Adrenal gland (tissue), 12 donors: ENCODE results near the gene DEPP1. TPM values are rescaled to one million over a fixed set of nuclear protein-coding genes. Genes with fewer than 3 reads are reported as not detected.

Experiments
- DNase-seq, 7 donors: peaks; one replicate each; pipeline ENCODE4 v3.0.0-alpha.2; 2019 to 2020
- H3K27ac ChIP-seq, 5 donors: fragments of 200-600 bp; sonication (generic) in 4 of 5; 1 replicate in 3 of 5; 2 replicates in 2 of 5; pipeline versions ENCODE4 v1.5.1 to v1.8.0; 2016 to 2020; ENCODE audit warnings: mild to moderate bottlenecking in 1 of 5
- H3K27me3 ChIP-seq: fragments of 200-600 bp; 2 replicates; pipeline ENCODE4 v1.8.0; 2021
- H3K36me3 ChIP-seq, 2 donors: fragments of 200-600 bp; replicated peaks in 1 of 2; 1 replicate in 1 of 2; 2 replicates in 1 of 2; pipeline versions ENCODE4 v1.5.1 to v1.8.0; 2018 to 2022
- H3K4me1 ChIP-seq, 2 donors: fragments of 200-600 bp; replicated peaks in 1 of 2; 1 replicate in 1 of 2; 2 replicates in 1 of 2; pipeline versions ENCODE4 v1.5.1 to v1.8.0; 2018 to 2021
- H3K4me3 ChIP-seq, 4 donors: fragments of 200-600 bp; sonication (generic) in 3 of 4; one replicate each; pipeline ENCODE4 v1.5.1; 2016 to 2018
- H3K9me3 ChIP-seq, 3 donors: fragments of 200-600 bp; sonication (generic) in 1 of 3; replicated peaks in 1 of 3; 1 replicate in 2 of 3; 2 replicates in 1 of 3; pipeline versions ENCODE4 v1.5.1 to v1.8.0; 2016 to 2021
- CTCF ChIP-seq, 6 experiments: fragments of 450-650 bp in 4 of 6; fragments of 200-600 bp in 2 of 6; sonication (generic) in 1 of 6; IDR thresholded peaks; 1 replicate in 5 of 6; 2 replicates in 1 of 6; pipeline versions ENCODE4 v1.5.1 to v1.8.0; 2016 to 2021; ENCODE audit warnings: antibody characterized with exemption in 6 of 6, mild to moderate bottlenecking in 2 of 6, moderate library complexity in 1 of 6
- POLR2A ChIP-seq, 2 donors: fragments of 450-650 bp; IDR thresholded peaks; one replicate each; pipeline ENCODE4 v1.6.1; 2017; ENCODE audit warnings: antibody characterized with exemption in 2 of 2, mild to moderate bottlenecking in 2 of 2, moderate library complexity in 1 of 2
- WGBS, 4 donors: extraction: QIAGEN DNeasy Blood & Tissue Kit in 2 of 4; methylation state at CpG; one replicate each; pipeline versions ENCODE4 v1.1.5 to v1.1.7; 2013 to 2017; 5-methylcytosine and 5-hydroxymethylcytosine counted together
- intact Hi-C, 2 donors: fragments of 100-400 bp; cut with DNase I; formaldehyde crosslinking; loops; one replicate each; pipeline versions ENCODE4 v1.14.1 to v1.15.0; 2022 to 2023
- polyA plus RNA-seq, 3 donors: library from polyadenylated mRNA; stranded (reverse); fragments of 200-250 nt in 2 of 3; fragments of 350-450 nt in 1 of 3; fragmentation: Illumina TruSeq in 1 of 3; extraction: RNeasy Lipid Tissue Mini Kit (QIAGEN cat#74804) in 1 of 3; gene quantifications; one replicate each; pipeline ENCODE4 v1.2.3, GENCODE V29; 2013 to 2014
- total RNA-seq, 9 donors: library from RNA; depleted of rRNA in 4 of 9; stranded (reverse); fragments of >200 nt in 4 of 9; fragments of 120-200 nt in 1 of 9; fragmentation: NEBNext Ultra II Directional in 1 of 9; extraction: Animal tissue kit (Norgen Biotek cat#: 25700) in 1 of 9; gene quantifications; one replicate each; pipeline versions ENCODE4 v1.1.0 to v1.2.4, GENCODE V29; 2013 to 2023
- donor health status: healthy with polysubstance abuse.
- donor health status: Bipolar disorder and iron deficiency.
- donor health status: DM: yes; HTN: yes; CAD: no.
- donor health status: DM: no; HTN: no; CAD: no.
- donor health status: DM: no; HTN: no; CAD: no.
- donor health status: DM: yes; HTN: yes; CAD: no.

Gene DEPP1
- total and polyA plus RNA-seq, 12 donors: 7.4 to 179 (median 53.9) TPM

- Histone ChIP-seq H3K36me3 (peaks cover 0 to 5% of the 10 kb centered on the region in 2 donors), H3K4me1 (peaks cover 20 to 41% of the 10 kb centered on the region in 2 donors), H3K9me3 (no peaks in the 10 kb centered on the region), H3K4me3 (peak overlapping the region in 1 of 4 donors; percentile 79), H3K27me3 (no peaks in the 10 kb centered on the region), H3K27ac (peak overlapping the region in 3 of 5 donors; percentile 47 to 94 (median 90))
- TF ChIP-seq POLR2A (IDR thresholded peaks at IDR 0.05) (no peak), CTCF (IDR thresholded peaks at IDR 0.05) (no peak)
- DNase-seq: peak in 2 of 7 donors; percentile 22 to 51
- intact Hi-C loops: no loop called here
- WGBS, 4 donors: 68 to 82% (median 75%) methylated on average over 7 of the region's 7 CpGs
These were observed 18.0 kb downstream of the DEPP1 start for GRCh38 chr10:44960482-44961229.

GRCh38 chr10:44960088-44960460, 18.5 kb downstream of the DEPP1 start:
- Histone ChIP-seq H3K4me1 (peaks cover 20 to 36% of the 10 kb centered on the region in 2 donors), H3K36me3 (peaks cover 0 to 5% of the 10 kb centered on the region in 2 donors), H3K4me3 (peak overlapping the region in 2 of 4 donors; percentile 50 to 79), H3K9me3 (no peaks in the 10 kb centered on the region), H3K27me3 (no peaks in the 10 kb centered on the region), H3K27ac (peak overlapping the region in 4 of 5 donors; percentile 33 to 94 (median 68))
- peak in 1 of 7 donors; percentile 19 for DNase-seq
- TF ChIP-seq CTCF (IDR thresholded peaks at IDR 0.05) (no peak), POLR2A (IDR thresholded peaks at IDR 0.05) (no peak)
- WGBS, 4 donors: 42 to 53% (median 51%) methylated on average over 7 to 8 of the region's 8 CpGs
- intact Hi-C loops: no loop called here

- Histone ChIP-seq H3K4me3 (peak within 1 kb of the TSS; percentile 50 to 86 (median 79)), H3K36me3 (peaks cover 0 to 5% of the 10 kb centered on the region in 2 donors), H3K27me3 (no peaks in the 10 kb centered on the region), H3K9me3 (no peaks in the 10 kb centered on the region), H3K27ac (peak within 1 kb of the TSS; percentile 34 to 94 (median 90)), H3K4me1 (peaks cover 20 to 30% of the 10 kb centered on the region in 2 donors)
- peak; percentile 92 to 95 (median 94) for DNase-seq
- intact Hi-C loops: no loop called here
- TF ChIP-seq CTCF (IDR thresholded peaks at IDR 0.05): peak in 1 of 6 experiments; percentile 15
- peak; percentile 62 to 93 for TF ChIP-seq POLR2A (IDR thresholded peaks at IDR 0.05)
- WGBS, 4 donors: 1 to 4% (median 1%) methylated on average over 13 to 74 of the region's 74 CpGs; no CpG with 5 or more reads in 1 of the 4 donors
These were observed 19.1 kb downstream of the DEPP1 start, which contains the start of gene RASSF4 for GRCh38 chr10:44959247-44960087. Gene RASSF4 (plus strand): TSS chr10:44959802. CDS start chr10:44970203, 10,401 bp downstream.

- no peaks in the 10 kb centered on the region for H3K9me3 ChIP-seq
- peaks cover 20 to 24% of the 10 kb centered on the region in 2 donors for H3K4me1 ChIP-seq
- peak overlapping the region; percentile 50 to 86 (median 79) for H3K4me3 ChIP-seq
- peak in 1 of 7 donors; percentile 24 for DNase-seq
- 2 to 5% (median 5%) methylated on average over 5 to 6 of the region's 6 CpGs for WGBS, 4 donors
- H3K36me3 ChIP-seq: peaks cover 0 to 5% of the 10 kb centered on the region in 2 donors
- peak overlapping the region; percentile 34 to 94 (median 90) for H3K27ac ChIP-seq
- H3K27me3 ChIP-seq: no peaks in the 10 kb centered on the region
- intact Hi-C loops: no loop called here
- TF ChIP-seq POLR2A (IDR thresholded peaks at IDR 0.05): no peak
- TF ChIP-seq CTCF (IDR thresholded peaks at IDR 0.05): no peak
These were observed 19.7 kb downstream of the DEPP1 start for GRCh38 chr10:44958898-44959246.
